T1000 (cell line): ENCODE measurements around the gene NHSL2.

Experiments
- DNase-seq: peaks from one replicate; lab custom pipeline; 2025; ENCODE audit warnings: mixed read lengths; lab: John Stamatoyannopoulos, UW

NHSL2 gene

GRCh38 chrX:72176981-72177380, 266.3 kb downstream of the NHSL2 start:
- no peak for DNase-seq

DNA sequence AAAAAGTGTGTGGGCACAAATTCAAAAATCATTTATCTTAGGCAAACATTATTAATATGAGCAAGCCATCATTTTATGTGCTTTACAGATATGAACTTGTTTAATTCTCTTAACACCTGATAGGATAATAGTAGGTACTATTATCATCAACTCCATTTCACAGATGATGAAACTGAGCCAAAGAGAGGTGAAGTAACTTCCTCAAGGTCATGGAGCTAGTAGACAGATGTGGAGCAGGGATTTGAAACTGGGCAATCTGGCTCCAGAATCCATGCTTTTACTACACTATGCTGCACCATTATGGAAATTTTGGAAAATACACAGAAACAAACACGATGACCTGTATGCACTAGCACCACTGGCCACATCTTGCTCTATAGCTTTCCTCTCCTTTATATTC, 269.9 kb downstream of the NHSL2 start:
- DNase-seq: no peak

- DNase-seq: peak; percentile 92
These were observed 270.8 kb downstream of the NHSL2 start, which contains the start of gene PIN4 for GRCh38 chrX:72181178-72182125. Gene PIN4 (plus strand): TSS chrX:72181757. CDS start chrX:72181786, 29 bp downstream.

GRCh38 chrX:72182924-72183323, 272.3 kb downstream of the NHSL2 start:
- DNase-seq: no peak

DNA sequence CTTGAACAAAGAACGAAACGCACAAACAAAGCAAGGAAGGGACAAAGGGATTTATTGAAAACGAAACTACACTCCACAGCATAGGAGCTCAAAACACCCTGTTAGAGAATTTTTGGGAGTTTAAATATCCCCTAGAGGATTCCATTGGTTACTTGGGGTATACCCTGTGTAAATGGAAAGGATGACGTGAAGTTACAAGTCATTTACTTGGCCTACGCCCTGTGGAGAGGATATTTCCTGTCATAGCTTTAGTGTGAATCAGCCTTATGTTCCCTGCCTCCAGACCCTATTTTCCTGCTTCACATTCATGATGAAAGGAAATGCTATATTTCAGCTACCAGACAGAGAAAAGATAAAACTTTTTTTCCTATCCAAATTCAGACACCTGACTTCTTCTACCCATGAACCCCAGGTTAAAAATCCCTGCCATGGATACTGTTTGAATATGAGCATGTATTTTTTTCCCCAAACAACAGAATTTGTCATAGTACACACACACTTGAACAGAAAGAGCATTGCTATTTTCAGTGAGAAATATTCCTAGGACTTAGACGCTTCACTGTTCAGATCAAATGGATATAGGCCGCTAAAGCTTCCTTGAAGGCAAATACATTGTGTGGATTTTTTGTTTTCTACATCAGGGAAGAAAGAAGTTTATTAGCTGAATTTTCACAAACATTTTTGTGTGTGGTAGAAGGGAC, 291.3 kb downstream of the NHSL2 start:
- DNase-seq: peak; percentile 11
